Measurements from ENCODE around the gene HPCAL1.

GRCh38 chr2:10357193-10358169, 54.8 kb downstream of the HPCAL1 start:
- TF ChIP-seq, protein P1, sequence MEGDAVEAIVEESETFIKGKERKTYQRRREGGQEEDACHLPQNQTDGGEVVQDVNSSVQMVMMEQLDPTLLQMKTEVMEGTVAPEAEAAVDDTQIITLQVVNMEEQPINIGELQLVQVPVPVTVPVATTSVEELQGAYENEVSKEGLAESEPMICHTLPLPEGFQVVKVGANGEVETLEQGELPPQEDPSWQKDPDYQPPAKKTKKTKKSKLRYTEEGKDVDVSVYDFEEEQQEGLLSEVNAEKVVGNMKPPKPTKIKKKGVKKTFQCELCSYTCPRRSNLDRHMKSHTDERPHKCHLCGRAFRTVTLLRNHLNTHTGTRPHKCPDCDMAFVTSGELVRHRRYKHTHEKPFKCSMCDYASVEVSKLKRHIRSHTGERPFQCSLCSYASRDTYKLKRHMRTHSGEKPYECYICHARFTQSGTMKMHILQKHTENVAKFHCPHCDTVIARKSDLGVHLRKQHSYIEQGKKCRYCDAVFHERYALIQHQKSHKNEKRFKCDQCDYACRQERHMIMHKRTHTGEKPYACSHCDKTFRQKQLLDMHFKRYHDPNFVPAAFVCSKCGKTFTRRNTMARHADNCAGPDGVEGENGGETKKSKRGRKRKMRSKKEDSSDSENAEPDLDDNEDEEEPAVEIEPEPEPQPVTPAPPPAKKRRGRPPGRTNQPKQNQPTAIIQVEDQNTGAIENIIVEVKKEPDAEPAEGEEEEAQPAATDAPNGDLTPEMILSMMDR (IDR thresholded peaks at IDR 0.05), result no peak
- TF ChIP-seq POLR2A (IDR thresholded peaks at IDR 0.05), result no peak

All from lower leg skin (tissue), 3 donors.